Loucy (cell line): ENCODE results near the gene IL1RAPL2.

ENCODE experiments used
- H2AFZ ChIP-seq: fragments of 200-600 bp; sonication (generic); 2 replicates; pipeline ENCODE4 v1.6.0; 2016; ENCODE audit warnings: antibody characterized with exemption, mild to moderate bottlenecking, low read length, moderate library complexity
- H3F3A ChIP-seq: fragments of 200-600 bp; 2 replicates; pipeline ENCODE4 v1.6.0; 2016; ENCODE audit warnings: antibody characterized with exemption, low read depth, mild to moderate bottlenecking
- H3K27me3 ChIP-seq: fragments of 200-600 bp; sonication (generic); 2 replicates; pipeline ENCODE4 v1.6.1; 2014; ENCODE audit warnings: low read length, mild to moderate bottlenecking; ENCODE audit not compliant: insufficient read depth, poor library complexity, severe bottlenecking
- H3K36me3 ChIP-seq: fragments of 200-600 bp; sonication (generic); 2 replicates; pipeline ENCODE4 v1.6.1; 2016; ENCODE audit warnings: low read length; ENCODE audit not compliant: insufficient read depth
- H3K4me1 ChIP-seq: fragments of 200-600 bp; sonication (generic); 2 replicates; pipeline ENCODE4 v1.5.1; 2014; ENCODE audit warnings: low read length, mild to moderate bottlenecking; ENCODE audit not compliant: insufficient read depth, poor library complexity, severe bottlenecking
- H3K4me2 ChIP-seq: fragments of 200-600 bp; sonication (generic); 2 replicates; pipeline ENCODE4 v1.6.0; 2014; ENCODE audit warnings: antibody characterized with exemption, low read length, low read depth, mild to moderate bottlenecking; ENCODE audit not compliant: poor library complexity, severe bottlenecking
- H3K4me3 ChIP-seq: fragments of 200-600 bp; sonication (generic); 2 replicates; pipeline ENCODE4 v1.5.1; 2014; ENCODE audit warnings: low read length, mild to moderate bottlenecking, mixed read lengths; ENCODE audit not compliant: poor library complexity, severe bottlenecking
- H3K79me2 ChIP-seq: fragments of 200-600 bp; sonication (generic); 2 replicates; pipeline ENCODE4 v1.6.1; 2014; ENCODE audit warnings: low read length; ENCODE audit not compliant: insufficient read depth
- H3K9ac ChIP-seq: fragments of 200-600 bp; sonication (generic); 2 replicates; pipeline ENCODE4 v1.6.0; 2014; ENCODE audit warnings: mild to moderate bottlenecking, low read depth, low read length, moderate library complexity; ENCODE audit not compliant: poor library complexity, severe bottlenecking
- H3K9me2 ChIP-seq: fragments of 200-600 bp; sonication (generic); replicated peaks from 2 replicates; pipeline ENCODE4 v1.6.1; 2016; ENCODE audit warnings: low read depth, low read length, mixed read lengths
- H3K9me3 ChIP-seq: fragments of 200-600 bp; sonication (generic); 2 replicates; pipeline ENCODE4 v1.6.1; 2014; ENCODE audit warnings: mild to moderate bottlenecking, antibody characterized with exemption, low read length, low read depth; ENCODE audit not compliant: insufficient read depth
- H4K20me1 ChIP-seq: fragments of 200-600 bp; sonication (generic); 2 replicates; pipeline ENCODE4 v1.6.0; 2014; ENCODE audit warnings: antibody characterized with exemption, low read length, mild to moderate bottlenecking; ENCODE audit not compliant: insufficient read depth, poor library complexity, severe bottlenecking
- CTCF ChIP-seq: fragments of 200-600 bp; sonication (generic); conservative IDR thresholded peaks from 2 replicates; pipeline ENCODE4 v1.5.1; 2014; ENCODE audit warnings: mild to moderate bottlenecking, antibody characterized with exemption, low read length
- EZH2phosphoT487 ChIP-seq: fragments of 200-600 bp; IDR thresholded peaks from 2 replicates; pipeline ENCODE4 v1.6.1; 2018; ENCODE audit warnings: antibody characterized with exemption, mild to moderate bottlenecking, moderate library complexity, borderline replicate concordance

Gene IL1RAPL2

GRCh38 chrX:105098812-105099211, 532.8 kb downstream of the IL1RAPL2 start:
- no peaks in the 10 kb centered on the region for H3K4me1 ChIP-seq
- no peaks in the 10 kb centered on the region for H4K20me1 ChIP-seq
- no peak overlapping the region for H3K4me3 ChIP-seq
- no peaks in the 10 kb centered on the region for H3F3A ChIP-seq
- no peak overlapping the region for H2AFZ ChIP-seq
- H3K4me2 ChIP-seq = no peak overlapping the region
- TF ChIP-seq CTCF = no peak
- no peak for TF ChIP-seq EZH2phosphoT487
- H3K36me3 ChIP-seq = no peaks in the 10 kb centered on the region
- H3K9me2 ChIP-seq = no peaks in the 10 kb centered on the region
- H3K9ac ChIP-seq = no peak overlapping the region
- H3K79me2 ChIP-seq = no peaks in the 10 kb centered on the region
- H3K27me3 ChIP-seq = no peaks in the 10 kb centered on the region
- no peaks in the 10 kb centered on the region for H3K9me3 ChIP-seq

- Histone ChIP-seq H3K4me3 (no peak overlapping the region), H4K20me1 (no peaks in the 10 kb centered on the region), H2AFZ (no peak overlapping the region), H3K36me3 (no peaks in the 10 kb centered on the region), H3K79me2 (no peaks in the 10 kb centered on the region), H3K4me2 (no peak overlapping the region), H3K9ac (no peak overlapping the region), H3K27me3 (no peaks in the 10 kb centered on the region), H3K9me2 (no peaks in the 10 kb centered on the region), H3F3A (no peaks in the 10 kb centered on the region), H3K9me3 (no peaks in the 10 kb centered on the region), H3K4me1 (peaks cover 4% of the 10 kb centered on the region)
- no peak for TF ChIP-seq CTCF
These were observed 535.4 kb downstream of the IL1RAPL2 start for GRCh38 chrX:105101378-105101777.

- Histone ChIP-seq H3K9ac (no peak overlapping the region), H3K36me3 (no peaks in the 10 kb centered on the region), H3K4me2 (no peak overlapping the region), H3K79me2 (no peaks in the 10 kb centered on the region), H3K9me2 (no peaks in the 10 kb centered on the region), H3F3A (no peaks in the 10 kb centered on the region), H3K4me1 (peaks cover 4% of the 10 kb centered on the region), H4K20me1 (no peaks in the 10 kb centered on the region), H3K27me3 (no peaks in the 10 kb centered on the region), H2AFZ (no peak overlapping the region), H3K4me3 (no peak overlapping the region), H3K9me3 (no peaks in the 10 kb centered on the region)
- TF ChIP-seq CTCF (no peak), EZH2phosphoT487 (no peak)
These were observed 543.9 kb downstream of the IL1RAPL2 start for GRCh38 chrX:105109936-105110335.
